IMR-90 (cell line): Measurements from ENCODE around the gene HSF2. TPM values are rescaled to one million over a fixed set of nuclear protein-coding genes. Genes with fewer than 3 reads are reported as not detected.

Experiments
- ATAC-seq: fragments of 200-7000 bp; cut with Tn5 transposase; 2 replicates; pipeline ENCODE4 v1.9.1; 2020; ENCODE audit warnings: low read depth, mild to moderate bottlenecking, moderate library complexity
- BruUV-seq: library from RNA; stranded (reverse); fragments of 400-500 nt; replicated peaks from 2 replicates; lab custom pipeline; 2021; lab: Mats Ljungman, UMichigan
- CTCF ChIA-PET: fragments of 300-600 bp; formaldehyde crosslinking; extraction: SDS; loops from one replicate; lab custom pipeline; 2021; ENCODE audit warnings: antibody characterized with exemption; lab: Yijun Ruan, JAX
- POLR2A ChIA-PET: fragments of 300-600 bp; sonication (Branson Sonifier 250); formaldehyde crosslinking; loops from one replicate; lab custom pipeline; 2022; ENCODE audit warnings: antibody characterized with exemption; ENCODE audit not compliant: unreplicated experiment; lab: Charles Lee
- DNase-seq: peaks from one replicate; pipeline ENCODE4 v3.0.0; 2013
- H2AFZ ChIP-seq: replicated peaks from 2 replicates; pipeline ENCODE3; 2013; ENCODE audit warnings: low read length, mild to moderate bottlenecking; ENCODE audit not compliant: poor library complexity
- H2AK5ac ChIP-seq: 2 replicates; pipeline ENCODE4 v1.6.1; 2013; ENCODE audit warnings: low read depth, low read length, inconsistent platforms
- H2AK9ac ChIP-seq: replicated peaks from 2 replicates; pipeline ENCODE3; 2013; ENCODE audit warnings: mild to moderate bottlenecking, low read depth, low read length, moderate library complexity; ENCODE audit not compliant: poor library complexity
- H2BK120ac ChIP-seq: 2 replicates; pipeline ENCODE4 v1.6.1; 2013; ENCODE audit warnings: low read depth, low read length, inconsistent platforms
- H2BK15ac ChIP-seq: 3 replicates; pipeline ENCODE4 v1.6.1; 2013; ENCODE audit warnings: low read depth, low read length, inconsistent platforms
- H2BK20ac ChIP-seq: 2 replicates; pipeline ENCODE4 v1.6.1; 2013; ENCODE audit warnings: low read depth, mild to moderate bottlenecking, inconsistent platforms, low read length, moderate library complexity
- H2BK5ac ChIP-seq: 2 replicates; pipeline ENCODE4 v1.6.1; 2013; ENCODE audit warnings: mild to moderate bottlenecking, low read depth, low read length, inconsistent platforms; ENCODE audit not compliant: poor library complexity, severe bottlenecking
- H3K14ac ChIP-seq: replicated peaks from 2 replicates; pipeline ENCODE4 v1.6.1; 2013; ENCODE audit warnings: low read depth, low read length, inconsistent platforms
- H3K18ac ChIP-seq: 2 replicates; pipeline ENCODE4 v1.6.1; 2013; ENCODE audit warnings: low read depth, low read length, control low read depth
- H3K23ac ChIP-seq: 2 replicates; pipeline ENCODE4 v1.6.1; 2013; ENCODE audit warnings: low read depth, low read length, inconsistent platforms
- H3K27ac ChIP-seq: 2 replicates; pipeline ENCODE4 v1.5.1; 2013; ENCODE audit warnings: mild to moderate bottlenecking, control low read depth, low read length; ENCODE audit not compliant: insufficient read depth
- H3K27me3 ChIP-seq: 2 replicates; pipeline ENCODE4 v1.6.1; 2013; ENCODE audit warnings: low read length; ENCODE audit not compliant: control insufficient read depth, insufficient read depth
- H3K36me3 ChIP-seq: 2 replicates; pipeline ENCODE4 v1.6.1; 2013; ENCODE audit warnings: low read length, mixed read lengths; ENCODE audit not compliant: control insufficient read depth, insufficient read depth
- H3K4ac ChIP-seq: 2 replicates; pipeline ENCODE4 v1.6.1; 2013; ENCODE audit warnings: low read depth, low read length, inconsistent platforms
- H3K4me1 ChIP-seq: 2 replicates; pipeline ENCODE4 v1.6.1; 2013; ENCODE audit warnings: low read length, mixed read lengths; ENCODE audit not compliant: control insufficient read depth, insufficient read depth
- H3K4me2 ChIP-seq: 2 replicates; pipeline ENCODE4 v1.6.1; 2013; ENCODE audit warnings: low read depth, mild to moderate bottlenecking, control low read depth, low read length, moderate library complexity
- H3K4me3 ChIP-seq: 2 replicates; pipeline ENCODE4 v1.5.1; 2013; ENCODE audit warnings: low read depth, mild to moderate bottlenecking, control low read depth, low read length, moderate library complexity; ENCODE audit not compliant: insufficient read depth
- H3K56ac ChIP-seq: 2 replicates; pipeline ENCODE4 v1.6.1; 2013; ENCODE audit warnings: low read length, inconsistent platforms; ENCODE audit not compliant: insufficient read depth; ENCODE audit errors: extremely low read depth
- H3K79me1 ChIP-seq, 2 experiments: 2 replicates each; pipeline ENCODE4 v1.6.1; 2013; ENCODE audit warnings: low read length in 2 of 2, inconsistent platforms in 1 of 2, low read depth in 1 of 2
- H3K9ac ChIP-seq: 2 replicates; pipeline ENCODE4 v1.6.1; 2013; ENCODE audit warnings: low read depth, low read length, control low read depth
- H3K9me1 ChIP-seq: 2 replicates; pipeline ENCODE4 v1.6.1; 2013; ENCODE audit warnings: low read length, inconsistent platforms; ENCODE audit not compliant: insufficient read depth
- H3K9me3 ChIP-seq: 2 replicates; pipeline ENCODE4 v1.6.1; 2013; ENCODE audit warnings: low read length; ENCODE audit not compliant: control insufficient read depth, insufficient read depth
- H4K20me1 ChIP-seq: 2 replicates; pipeline ENCODE4 v1.6.1; 2013; ENCODE audit warnings: low read length, inconsistent platforms; ENCODE audit not compliant: insufficient read depth
- H4K5ac ChIP-seq: 2 replicates; pipeline ENCODE4 v1.6.1; 2013; ENCODE audit warnings: mild to moderate bottlenecking, low read depth, low read length, control low read depth
- H4K8ac ChIP-seq, 2 experiments: 2 replicates each; pipeline ENCODE4 v1.6.1; 2013; ENCODE audit warnings: low read depth in 2 of 2, low read length in 2 of 2, control low read depth in 1 of 2, inconsistent platforms in 1 of 2
- H4K91ac ChIP-seq: 2 replicates; pipeline ENCODE4 v1.6.1; 2013; ENCODE audit warnings: low read depth, low read length, inconsistent platforms; ENCODE audit not compliant: insufficient read depth
- MAFK ChIP-seq: IDR thresholded peaks from 2 replicates; pipeline ENCODE4 v1.6.1; 2012; ENCODE audit warnings: low read depth, low read length, improper control_type of control experiment
- RAD21 ChIP-seq: IDR thresholded peaks from 2 replicates; pipeline ENCODE4 v1.6.1; 2012; ENCODE audit warnings: low read length, improper control_type of control experiment
- SMC3 ChIP-seq: fragments of 150-350 bp; IDR thresholded peaks from 2 replicates; pipeline ENCODE4 v1.6.1; 2016; ENCODE audit warnings: low read depth, mild to moderate bottlenecking, antibody characterized with exemption, low read length, moderate library complexity
- dilution Hi-C: fragments of 300-500 bp; cut with HindIII; formaldehyde crosslinking; loops from one replicate; pipeline ENCODE4 v1.14.3; 2018; ENCODE audit warnings: low sequenced_read_pairs; ENCODE audit not compliant: unreplicated experiment
- in situ Hi-C: fragments of 300-500 bp; cut with MboI; formaldehyde crosslinking; loops from 3 replicates; pipeline ENCODE4 v1.14.3; 2019; ENCODE audit warnings: low sequenced_read_pairs, inconsistent platforms, mixed read lengths
- intact Hi-C: fragments of 100-400 bp; cut with micrococcal nuclease; formaldehyde crosslinking; loops from 2 replicates; pipeline ENCODE4 v1.10.0; 2022
- polyA plus RNA-seq, 3 experiments: library from polyadenylated mRNA; depleted of rRNA; stranded (reverse); fragments of >200 nt; gene quantifications; 2 replicates each; pipeline ENCODE4 v1.2.3, GENCODE V29; 2012; ENCODE audit warnings: low replicate concordance in 1 of 3
- total RNA-seq: library from RNA; depleted of rRNA; stranded (reverse); fragments of >200 nt; gene quantifications from 2 replicates; pipeline ENCODE4 v1.2.3, GENCODE V29; 2012
- TF ChIP-seq, protein P1 (sequence below): conservative IDR thresholded peaks from 2 replicates; pipeline ENCODE4 v1.5.1; 2012; ENCODE audit warnings: mild to moderate bottlenecking, low read depth, low read length, improper control_type of control experiment

The HSF2 gene
- total and polyA plus RNA-seq, 2 of the 4 experiments (the other 2 are of a cell fraction): 17.6 to 28.9 TPM

DNA sequence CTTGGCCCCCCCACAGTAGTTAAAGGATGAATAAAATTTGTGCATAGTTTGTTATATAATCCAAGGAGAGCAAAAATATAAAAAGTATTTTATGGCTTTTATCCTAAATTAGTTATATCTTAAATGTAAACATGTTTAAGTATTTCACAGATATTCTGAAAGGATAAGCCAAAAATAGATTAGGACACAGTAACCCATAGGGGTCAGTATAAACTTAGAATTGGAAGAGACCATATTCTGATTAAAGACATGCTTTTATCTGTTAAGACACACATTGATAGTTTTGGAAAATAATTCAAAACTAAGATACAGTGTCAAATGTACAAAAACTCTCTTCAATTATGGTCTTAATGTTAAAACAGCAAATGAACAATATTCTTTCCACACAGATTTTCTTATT is 76.7 kb downstream of the HSF2 start:
- CTCF ChIA-PET: no interaction called here
- no peak overlapping the region for H2BK120ac ChIP-seq
- H2BK5ac ChIP-seq: no peak overlapping the region
- H2BK15ac ChIP-seq: no peak overlapping the region
- POLR2A ChIA-PET: no interaction called here
- no peak overlapping the region for H3K18ac ChIP-seq
- dilution Hi-C loops (no loop called here), intact Hi-C loops (loop anchor here (1.0 kb wide), 1 partner anchor 54 kb away; no protein-coding TSS in a partner anchor), in situ Hi-C loops (no loop called here)
- H3K4me2 ChIP-seq: no peak overlapping the region
- H2AK9ac ChIP-seq: no peak overlapping the region
- H2AFZ ChIP-seq: no peak overlapping the region
- no peak overlapping the region for H3K27ac ChIP-seq
- no peak overlapping the region for H3K14ac ChIP-seq
- no peaks in the 10 kb centered on the region for H4K20me1 ChIP-seq
- no peak overlapping the region for H4K8ac ChIP-seq
- no peak overlapping the region for H2BK20ac ChIP-seq
- H3K9ac ChIP-seq: no peak overlapping the region
- peaks cover 0 to 3% of the 10 kb centered on the region in 2 experiments; a peak in 2 of 4 replicates for H3K79me1 ChIP-seq
- 0 out of 2 replicates have a peak, but pooled peaks have one; percentile 4 for TF ChIP-seq SMC3
- TF ChIP-seq MAFK: no peak
- peak; percentile 67 for TF ChIP-seq RAD21
- TF ChIP-seq, protein P1, sequence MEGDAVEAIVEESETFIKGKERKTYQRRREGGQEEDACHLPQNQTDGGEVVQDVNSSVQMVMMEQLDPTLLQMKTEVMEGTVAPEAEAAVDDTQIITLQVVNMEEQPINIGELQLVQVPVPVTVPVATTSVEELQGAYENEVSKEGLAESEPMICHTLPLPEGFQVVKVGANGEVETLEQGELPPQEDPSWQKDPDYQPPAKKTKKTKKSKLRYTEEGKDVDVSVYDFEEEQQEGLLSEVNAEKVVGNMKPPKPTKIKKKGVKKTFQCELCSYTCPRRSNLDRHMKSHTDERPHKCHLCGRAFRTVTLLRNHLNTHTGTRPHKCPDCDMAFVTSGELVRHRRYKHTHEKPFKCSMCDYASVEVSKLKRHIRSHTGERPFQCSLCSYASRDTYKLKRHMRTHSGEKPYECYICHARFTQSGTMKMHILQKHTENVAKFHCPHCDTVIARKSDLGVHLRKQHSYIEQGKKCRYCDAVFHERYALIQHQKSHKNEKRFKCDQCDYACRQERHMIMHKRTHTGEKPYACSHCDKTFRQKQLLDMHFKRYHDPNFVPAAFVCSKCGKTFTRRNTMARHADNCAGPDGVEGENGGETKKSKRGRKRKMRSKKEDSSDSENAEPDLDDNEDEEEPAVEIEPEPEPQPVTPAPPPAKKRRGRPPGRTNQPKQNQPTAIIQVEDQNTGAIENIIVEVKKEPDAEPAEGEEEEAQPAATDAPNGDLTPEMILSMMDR: peak; percentile 62
- H3K4me3 ChIP-seq: no peak overlapping the region
- no TSS peak for BruUV-seq
- H2AK5ac ChIP-seq: no peak overlapping the region
- no peaks in the 10 kb centered on the region for H3K9me1 ChIP-seq
- no peak overlapping the region for H3K4ac ChIP-seq
- no peaks in the 10 kb centered on the region for H3K27me3 ChIP-seq
- no peak overlapping the region for H4K5ac ChIP-seq
- no peaks in the 10 kb centered on the region for H3K4me1 ChIP-seq
- no peak for ATAC-seq
- H3K36me3 ChIP-seq: no peaks in the 10 kb centered on the region
- no peak overlapping the region for H4K91ac ChIP-seq
- H3K23ac ChIP-seq: no peak overlapping the region
- DNase-seq: peak; percentile 33
- no peaks in the 10 kb centered on the region for H3K9me3 ChIP-seq
- H3K56ac ChIP-seq: no peak overlapping the region
